CD14-positive monocyte (primary cell): ENCODE results near the gene LSM10. TPM values are rescaled to one million over a fixed set of nuclear protein-coding genes. Genes with fewer than 3 reads are reported as not detected.

Source experiments
- DNase-seq, 3 donors: peaks; one replicate each; pipeline ENCODE4 v3.0.0-alpha.2; 2011 to 2022
- H2AFZ ChIP-seq: 2 replicates; pipeline ENCODE4 v1.6.0; 2012; ENCODE audit warnings: mild to moderate bottlenecking, low read depth, low read length, inconsistent platforms; ENCODE audit not compliant: insufficient read depth, poor library complexity, severe bottlenecking
- H3K27ac ChIP-seq, 2 donors: 1 replicate in 1 of 2; 2 replicates in 1 of 2; pipeline ENCODE4 v1.5.1; 2012 to 2013; ENCODE audit warnings: low read length in 2 of 2, control low read depth in 1 of 2, inconsistent platforms in 1 of 2, low read depth in 1 of 2, mild to moderate bottlenecking in 1 of 2
- H3K27me3 ChIP-seq, 2 donors: one replicate each; pipeline versions ENCODE4 v1.6.0 to v1.6.1; 2011 to 2013; ENCODE audit warnings: low read length in 2 of 2; ENCODE audit not compliant: control insufficient read depth in 2 of 2, insufficient read depth in 2 of 2
- H3K36me3 ChIP-seq, 2 donors: replicated peaks in 1 of 2; 1 replicate in 1 of 2; 2 replicates in 1 of 2; pipeline versions ENCODE4 v1.5.1 to v1.6.1; 2012 to 2013; ENCODE audit warnings: low read length in 2 of 2, control low read depth in 1 of 2, inconsistent platforms in 1 of 2, mild to moderate bottlenecking in 1 of 2; ENCODE audit not compliant: insufficient read depth in 2 of 2, control insufficient read depth in 1 of 2
- H3K4me1 ChIP-seq, 2 donors: 1 replicate in 1 of 2; 2 replicates in 1 of 2; pipeline versions ENCODE4 v1.5.1 to v1.6.1; 2012 to 2013; ENCODE audit warnings: low read length in 2 of 2, control low read depth in 1 of 2, inconsistent platforms in 1 of 2, mild to moderate bottlenecking in 1 of 2, moderate library complexity in 1 of 2; ENCODE audit not compliant: insufficient read depth in 2 of 2, control insufficient read depth in 1 of 2
- H3K4me2 ChIP-seq: replicated peaks from 2 replicates; pipeline ENCODE3; 2012; ENCODE audit warnings: low read length, moderate library complexity, mild to moderate bottlenecking; ENCODE audit not compliant: poor library complexity, severe bottlenecking; ENCODE audit errors: extremely low read depth
- H3K4me3 ChIP-seq, 3 experiments: fragments of 200-600 bp in 1 of 3; sonication (generic) in 1 of 3; replicated peaks in 1 of 3; 1 replicate in 2 of 3; 2 replicates in 1 of 3; pipeline ENCODE4 v1.5.1; 2011 to 2013; ENCODE audit warnings: low read length in 3 of 3, mild to moderate bottlenecking in 3 of 3, control low read depth in 2 of 3, low read depth in 2 of 3, inconsistent platforms in 1 of 3, moderate library complexity in 1 of 3
- H3K79me2 ChIP-seq: 2 replicates; pipeline ENCODE4 v1.6.0; 2012; ENCODE audit warnings: mild to moderate bottlenecking, control low read depth, inconsistent platforms, low read length, moderate library complexity; ENCODE audit not compliant: insufficient read depth
- H3K9ac ChIP-seq: 2 replicates; pipeline ENCODE4 v1.6.0; 2017; ENCODE audit warnings: low read length, mild to moderate bottlenecking; ENCODE audit not compliant: insufficient read depth, poor library complexity, severe bottlenecking
- H3K9me3 ChIP-seq, 2 donors: replicated peaks in 1 of 2; 1 replicate in 1 of 2; 2 replicates in 1 of 2; pipeline versions ENCODE4 v1.5.1 to v1.6.1; 2012 to 2013; ENCODE audit warnings: low read length in 2 of 2, control low read depth in 1 of 2; ENCODE audit not compliant: control insufficient read depth in 1 of 2, insufficient read depth in 1 of 2
- H4K20me1 ChIP-seq: 2 replicates; pipeline ENCODE4 v1.6.0; 2012; ENCODE audit warnings: mild to moderate bottlenecking, low read length, control low read depth, moderate library complexity; ENCODE audit not compliant: insufficient read depth
- H3K27ac Mint-ChIP-seq, 7 donors: one replicate each; pipeline ENCODE4 v1.8.0; 2020; ENCODE audit warnings: mild to moderate bottlenecking in 7 of 7, mixed read lengths in 7 of 7, moderate library complexity in 6 of 7, inconsistent platforms in 2 of 7
- H3K27me3 Mint-ChIP-seq, 3 donors: one replicate each; pipeline ENCODE4 v1.8.0; 2021 to 2022; ENCODE audit warnings: low read depth in 3 of 3, mild to moderate bottlenecking in 3 of 3, mixed read lengths in 3 of 3, moderate library complexity in 3 of 3, inconsistent platforms in 1 of 3
- H3K36me3 Mint-ChIP-seq, 2 donors: one replicate each; pipeline ENCODE4 v1.8.0; 2020; ENCODE audit warnings: mixed read lengths in 2 of 2, inconsistent platforms in 1 of 2, mild to moderate bottlenecking in 1 of 2
- H3K4me1 Mint-ChIP-seq: one replicate; pipeline ENCODE4 v1.8.0; 2020; ENCODE audit warnings: mild to moderate bottlenecking, mixed read lengths
- H3K4me3 Mint-ChIP-seq, 2 donors: one replicate each; pipeline ENCODE4 v1.8.0; 2020; ENCODE audit warnings: mild to moderate bottlenecking in 2 of 2, mixed read lengths in 2 of 2, moderate library complexity in 1 of 2
- H3K9me3 Mint-ChIP-seq, 7 donors: one replicate each; pipeline ENCODE4 v1.8.0; 2020 to 2022; ENCODE audit warnings: mixed read lengths in 7 of 7, mild to moderate bottlenecking in 6 of 7, moderate library complexity in 6 of 7, inconsistent platforms in 2 of 7
- WGBS: methylation state at CpG from one replicate; pipeline ENCODE4 v1.1.5; 2013; ENCODE audit warnings: missing lambda C conversion rate; ENCODE audit not compliant: insufficient coverage; 5-methylcytosine and 5-hydroxymethylcytosine counted together
- intact Hi-C, 2 donors: fragments of 100-400 bp; cut with micrococcal nuclease; formaldehyde crosslinking; loops; one replicate each; pipeline versions ENCODE4 v1.15.0 to v1.15.1; 2023
- polyA plus RNA-seq, 3 donors: library from polyadenylated mRNA; depleted of rRNA in 1 of 3; unstranded in 2 of 3; stranded (reverse) in 1 of 3; fragments of 300-500 nt in 2 of 3; fragments of >200 nt in 1 of 3; fragmentation: Illumina TruSeq in 2 of 3; gene quantifications; 1 replicate in 2 of 3; 2 replicates in 1 of 3; pipeline ENCODE4 v1.2.3, GENCODE V29; 2012 to 2021
- TF ChIP-seq, protein P1 (sequence below): fragments of 200-600 bp; IDR thresholded peaks from one replicate; pipeline ENCODE4 v1.8.0; 2022; ENCODE audit warnings: antibody characterized with exemption, mild to moderate bottlenecking

LSM10 gene
- polyA plus RNA-seq, 3 donors: 91.4 to 234 (median 224) TPM

DNA sequence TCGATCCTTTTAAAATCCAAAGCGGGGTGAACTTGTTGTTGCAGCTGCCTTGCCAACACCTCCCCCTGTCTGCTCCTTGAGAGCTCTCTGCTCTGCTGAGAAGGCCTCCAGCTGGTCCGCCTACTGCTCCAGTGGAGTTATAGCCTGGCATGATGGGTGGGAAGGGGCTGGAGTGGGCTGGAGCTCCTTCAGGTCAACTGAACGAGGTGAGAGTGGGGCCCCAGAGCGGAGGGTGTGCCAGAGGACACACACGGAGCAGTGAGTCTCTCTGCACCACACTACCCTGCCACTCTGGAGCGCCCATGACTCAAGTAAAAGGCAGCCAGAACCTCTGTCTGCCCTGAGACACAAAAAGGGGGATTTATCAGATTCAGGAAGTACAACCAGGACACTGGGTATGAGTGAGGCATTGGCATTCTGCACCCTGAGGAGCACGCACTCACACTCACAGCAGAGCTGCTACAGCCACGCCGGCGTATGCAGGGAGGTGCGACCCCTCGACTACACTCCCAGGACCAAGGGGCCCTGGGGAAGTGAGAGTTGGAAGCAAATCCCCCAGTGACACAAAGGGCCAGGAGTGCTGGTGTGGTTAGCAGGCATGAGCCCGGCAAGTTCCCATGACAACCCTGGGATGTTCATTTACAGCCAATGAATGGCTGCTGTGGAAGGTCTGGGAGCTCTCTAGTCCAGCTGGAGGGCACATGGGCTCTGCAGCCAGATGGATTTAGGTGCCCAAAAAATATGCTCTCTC is 46.3 kb downstream of the LSM10 start:
- DNase-seq: peak; percentile 50 to 79 (median 52)
- Histone ChIP-seq H4K20me1 (peaks cover 78% of the 10 kb centered on the region), H3K9ac (peak overlapping the region; percentile 37), H3K27me3 (no peaks in the 10 kb centered on the region), H3K4me2 (peak overlapping the region; percentile 33), H3K4me3 (peak overlapping the region in 1 of 3 experiments; percentile 7), H3K4me1 (peaks cover 34 to 41% of the 10 kb centered on the region in 2 donors), H3K36me3 (peaks cover 65 to 77% of the 10 kb centered on the region in 2 donors), H3K9me3 (no peaks in the 10 kb centered on the region), H3K27ac (peak overlapping the region; percentile 26 to 72), H2AFZ (no peak overlapping the region), H3K79me2 (no peaks in the 10 kb centered on the region)
- Mint-ChIP-seq H3K4me1 (peaks cover 37% of the 10 kb centered on the region), H3K9me3 (peaks cover 0 to 2% (median 0%) of the 10 kb centered on the region in 7 donors), H3K27me3 (no peaks in the 10 kb centered on the region), H3K4me3 (peak overlapping the region in 1 of 2 donors; percentile 37), H3K27ac (peak overlapping the region; percentile 66 to 93 (median 80)), H3K36me3 (peaks cover 77 to 89% of the 10 kb centered on the region in 2 donors)
- 36% methylated on average over 6 of the region's 14 CpGs for WGBS
- TF ChIP-seq, protein P1, sequence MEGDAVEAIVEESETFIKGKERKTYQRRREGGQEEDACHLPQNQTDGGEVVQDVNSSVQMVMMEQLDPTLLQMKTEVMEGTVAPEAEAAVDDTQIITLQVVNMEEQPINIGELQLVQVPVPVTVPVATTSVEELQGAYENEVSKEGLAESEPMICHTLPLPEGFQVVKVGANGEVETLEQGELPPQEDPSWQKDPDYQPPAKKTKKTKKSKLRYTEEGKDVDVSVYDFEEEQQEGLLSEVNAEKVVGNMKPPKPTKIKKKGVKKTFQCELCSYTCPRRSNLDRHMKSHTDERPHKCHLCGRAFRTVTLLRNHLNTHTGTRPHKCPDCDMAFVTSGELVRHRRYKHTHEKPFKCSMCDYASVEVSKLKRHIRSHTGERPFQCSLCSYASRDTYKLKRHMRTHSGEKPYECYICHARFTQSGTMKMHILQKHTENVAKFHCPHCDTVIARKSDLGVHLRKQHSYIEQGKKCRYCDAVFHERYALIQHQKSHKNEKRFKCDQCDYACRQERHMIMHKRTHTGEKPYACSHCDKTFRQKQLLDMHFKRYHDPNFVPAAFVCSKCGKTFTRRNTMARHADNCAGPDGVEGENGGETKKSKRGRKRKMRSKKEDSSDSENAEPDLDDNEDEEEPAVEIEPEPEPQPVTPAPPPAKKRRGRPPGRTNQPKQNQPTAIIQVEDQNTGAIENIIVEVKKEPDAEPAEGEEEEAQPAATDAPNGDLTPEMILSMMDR: no peak
- intact Hi-C loops: loop anchor here in 1 of 2 donors (2.0 kb wide), 1 partner anchor 17 kb away; no protein-coding TSS in a partner anchor

DNA sequence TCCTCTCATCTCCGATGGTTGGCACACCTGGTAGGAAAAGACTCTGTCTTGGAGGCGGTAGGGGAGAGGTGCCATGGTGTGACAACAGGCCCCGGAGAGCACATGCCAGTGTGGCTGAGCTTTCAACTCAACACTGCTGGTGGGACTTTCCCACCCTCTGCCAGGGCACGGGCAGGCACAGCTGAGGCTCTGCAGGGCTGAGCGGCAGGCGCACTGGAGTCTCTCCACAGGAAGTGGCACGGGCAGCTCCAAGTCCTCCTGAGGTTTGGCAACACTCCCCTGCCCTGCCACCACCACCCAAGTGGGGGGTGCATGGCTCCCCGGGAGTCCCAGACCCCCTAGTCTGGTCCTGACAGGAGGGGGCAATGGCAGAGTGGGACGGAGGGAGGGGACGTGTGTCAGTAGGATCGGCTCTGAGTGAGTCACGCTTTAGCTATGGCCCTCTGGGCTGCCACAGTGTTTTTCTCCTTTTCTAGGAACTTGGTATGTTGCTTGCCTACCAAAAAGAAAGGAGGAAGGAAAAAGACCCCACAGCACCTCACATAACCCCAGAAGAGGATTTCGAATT is 47.0 kb downstream of the LSM10 start:
- DNase-seq: peak; percentile 42 to 73 (median 60)
- intact Hi-C loops: loop anchor here in 1 of 2 donors (2.0 kb wide), 1 partner anchor 18 kb away; no protein-coding TSS in a partner anchor
- H3K4me3 ChIP-seq: peak overlapping the region in 1 of 3 experiments; percentile 7
- H3K27me3 ChIP-seq: no peaks in the 10 kb centered on the region
- H4K20me1 ChIP-seq: peaks cover 72% of the 10 kb centered on the region
- WGBS: 2% methylated on average over 11 of the region's 13 CpGs
- peak overlapping the region; percentile 33 for H3K4me2 ChIP-seq
- Mint-ChIP-seq H3K27ac (peak overlapping the region; percentile 66 to 93 (median 80)), H3K9me3 (peaks cover 0 to 2% (median 0%) of the 10 kb centered on the region in 7 donors), H3K27me3 (no peaks in the 10 kb centered on the region), H3K36me3 (peaks cover 78 to 89% of the 10 kb centered on the region in 2 donors), H3K4me3 (peak overlapping the region; percentile 43 to 74), H3K4me1 (peaks cover 37% of the 10 kb centered on the region)
- peak overlapping the region; percentile 26 to 72 for H3K27ac ChIP-seq
- H3K79me2 ChIP-seq: no peaks in the 10 kb centered on the region
- TF ChIP-seq, protein P1: no peak
- peaks cover 34 to 41% of the 10 kb centered on the region in 2 donors for H3K4me1 ChIP-seq
- peaks cover 65 to 75% of the 10 kb centered on the region in 2 donors for H3K36me3 ChIP-seq
- no peak overlapping the region for H2AFZ ChIP-seq
- no peaks in the 10 kb centered on the region for H3K9me3 ChIP-seq
- peak overlapping the region; percentile 37 for H3K9ac ChIP-seq
